NCI-H2081 treated with DMSO at 0.1 percent for 48 hours (cell line): ENCODE data around the gene STX16.
"Not testable (repeated sequence)": the region's sequence is repeated elsewhere in the genome, so short reads cannot be mapped to it uniquely, and the experiment has no call there.

Experiments
- DNase-seq: peaks from one replicate; lab custom pipeline; 2025; lab: John Stamatoyannopoulos, UW

STX16 gene

GRCh38 chr20:58637466-58638213 is 13.4 kb upstream of the STX16 start:
- no peak for DNase-seq

GRCh38 chr20:58638467-58639181 is 12.5 kb upstream of the STX16 start:
- no peak for DNase-seq

- DNase-seq = no peak
These were observed 11.6 kb upstream of the STX16 start for GRCh38 chr20:58639182-58640146.

- DNase-seq = no peak
These were observed 10.6 kb upstream of the STX16 start for GRCh38 chr20:58640446-58640845.

GRCh38 chr20:58642441-58642840 is 8.6 kb upstream of the STX16 start:
- no peak for DNase-seq

- not testable (repeated sequence) for DNase-seq
These were observed 8.2 kb upstream of the STX16 start for GRCh38 chr20:58642896-58643295.

- no peak for DNase-seq
These were observed 5.6 kb upstream of the STX16 start for GRCh38 chr20:58645412-58645968.

GRCh38 chr20:58646257-58646656 is 4.8 kb upstream of the STX16 start:
- DNase-seq = no peak

GRCh38 chr20:58646703-58647102 is 4.4 kb upstream of the STX16 start:
- DNase-seq = no peak

GRCh38 chr20:58647162-58647795 is 3.8 kb upstream of the STX16 start:
- no peak for DNase-seq

GRCh38 chr20:58647796-58648501 is 3.1 kb upstream of the STX16 start:
- DNase-seq = no peak

- not testable (repeated sequence) for DNase-seq
These were observed 2.6 kb upstream of the STX16 start for GRCh38 chr20:58648502-58648825.

- no peak for DNase-seq
These were observed 1.5 kb upstream of the STX16 start for GRCh38 chr20:58649288-58650180.

GRCh38 chr20:58650181-58650775 is 805 bp upstream of the STX16 start:
- no peak for DNase-seq

- DNase-seq = no peak
These were observed 469 bp downstream of the STX16 start for GRCh38 chr20:58651559-58651945.

GRCh38 chr20:58651946-58652605 is 993 bp downstream of the STX16 start:
- DNase-seq = no peak

GRCh38 chr20:58652606-58653294 is 1.7 kb downstream of the STX16 start:
- DNase-seq = no peak

GRCh38 chr20:58654337-58654736 is 3.3 kb downstream of the STX16 start:
- no peak for DNase-seq
